Neural crest cell (in vitro differentiated cells): ENCODE measurements around the gene METRN. TPM values are rescaled to one million over a fixed set of nuclear protein-coding genes. Genes with fewer than 3 reads are reported as not detected.
"Not testable (repeated sequence)": the region's sequence is repeated elsewhere in the genome, so short reads cannot be mapped to it uniquely, and the experiment has no call there.

Source experiments
- DNase-seq: peaks from one replicate; pipeline ENCODE4 v3.0.0; 2021; ENCODE audit warnings: low read depth, mixed read lengths, low spot score
- H3K27ac Mint-ChIP-seq: one replicate; pipeline ENCODE4 v1.8.0; 2021; ENCODE audit warnings: mild to moderate bottlenecking, mixed read lengths; ENCODE audit not compliant: unreplicated experiment
- H3K27me3 Mint-ChIP-seq: 2 replicates; pipeline ENCODE4 v1.8.0; 2021; ENCODE audit warnings: low read depth, mild to moderate bottlenecking, mixed read lengths
- H3K36me3 Mint-ChIP-seq: 2 replicates; pipeline ENCODE4 v1.8.0; 2021; ENCODE audit warnings: low read depth, mild to moderate bottlenecking, mixed read lengths
- H3K4me1 Mint-ChIP-seq: 2 replicates; pipeline ENCODE4 v1.8.0; 2021; ENCODE audit warnings: mixed read lengths
- H3K4me3 Mint-ChIP-seq: one replicate; pipeline ENCODE4 v1.8.0; 2021; ENCODE audit warnings: mild to moderate bottlenecking, mixed read lengths
- H3K9me3 Mint-ChIP-seq: 2 replicates; pipeline ENCODE4 v1.8.0; 2021; ENCODE audit warnings: mixed read lengths
- CTCF ChIP-seq: fragments of 200-600 bp; sonication (generic); conservative IDR thresholded peaks from 2 replicates; pipeline ENCODE4 v1.5.0; 2021; ENCODE audit warnings: antibody characterized with exemption, mild to moderate bottlenecking
- total RNA-seq: library from RNA; stranded (reverse); gene quantifications from 2 replicates; pipeline ENCODE4 v1.2.1, GENCODE V29; 2021

Gene METRN
- total RNA-seq, 1 donor from 2014 or later, result 224 TPM

GRCh38 chr16:686459-687260, 28.3 kb upstream of the METRN start:
- no peak for DNase-seq
- Mint-ChIP-seq H3K27ac (no peak overlapping the region), H3K36me3 (peaks cover 5% of the 10 kb centered on the region), H3K27me3 (peaks cover 22% of the 10 kb centered on the region), H3K9me3 (no peaks in the 10 kb centered on the region), H3K4me3 (peak overlapping the region; percentile 78), H3K4me1 (peaks cover 23% of the 10 kb centered on the region)
- no peak for TF ChIP-seq CTCF

- Mint-ChIP-seq H3K9me3 (no peaks in the 10 kb centered on the region), H3K27ac (no peak overlapping the region), H3K4me1 (peaks cover 20% of the 10 kb centered on the region), H3K36me3 (peaks cover 4% of the 10 kb centered on the region), H3K27me3 (peaks cover 29% of the 10 kb centered on the region), H3K4me3 (peak overlapping the region; percentile 76)
- no peak for TF ChIP-seq CTCF
- no peak for DNase-seq
These were observed 27.4 kb upstream of the METRN start for GRCh38 chr16:687499-687898.

GRCh38 chr16:689175-689897, 25.6 kb upstream of the METRN start:
- no peak for DNase-seq
- Mint-ChIP-seq H3K27ac (peak overlapping the region; percentile 57), H3K4me1 (peaks cover 17% of the 10 kb centered on the region), H3K4me3 (peak overlapping the region; percentile 92), H3K9me3 (no peaks in the 10 kb centered on the region), H3K27me3 (peaks cover 44% of the 10 kb centered on the region), H3K36me3 (peaks cover 3% of the 10 kb centered on the region)
- TF ChIP-seq CTCF, result no peak

- H3K4me1 Mint-ChIP-seq, result peaks cover 17% of the 10 kb centered on the region
- peak overlapping the region; percentile 92 for H3K4me3 Mint-ChIP-seq
- DNase-seq, H3K27ac Mint-ChIP-seq, H3K9me3 Mint-ChIP-seq, H3K36me3 Mint-ChIP-seq: not testable (repeated sequence)
- peaks cover 58% of the 10 kb centered on the region for H3K27me3 Mint-ChIP-seq
These were observed 23.7 kb upstream of the METRN start for GRCh38 chr16:691242-691641.

- no peak for TF ChIP-seq CTCF
- DNase-seq, result no peak
- Mint-ChIP-seq H3K4me3 (peak overlapping the region; percentile 64), H3K36me3 (no peaks in the 10 kb centered on the region), H3K27ac (no peak overlapping the region), H3K4me1 (peaks cover 17% of the 10 kb centered on the region), H3K9me3 (no peaks in the 10 kb centered on the region), H3K27me3 (peaks cover 69% of the 10 kb centered on the region)
These were observed 22.4 kb upstream of the METRN start for GRCh38 chr16:692356-693108.
